Activated CD4-positive, alpha-beta T cell treated with anti-CD3 and anti-CD28 coated beads, Interleukin-2, amount 50 U/mL, for 4 hours (primary cell): ENCODE results near the gene NFKBIA.
A peak's percentile ranks its signal among the peaks of the same experiment; 100 is the strongest.
"Not testable (repeated sequence)": the region's sequence is repeated elsewhere in the genome, so short reads cannot be mapped to it uniquely, and the experiment has no call there.

ENCODE experiments used
- DNase-seq, 2 experiments: peaks; one replicate each; pipeline ENCODE4 v3.0.0-alpha.2; 2020

NFKBIA gene

GRCh38 chr14:35366521-35366976, 38.0 kb downstream of the NFKBIA start:
- DNase-seq, result no peak

- no peak for DNase-seq
These were observed 38.5 kb downstream of the NFKBIA start for GRCh38 chr14:35366056-35366451.

- DNase-seq, result peak; percentile 51 to 60
These were observed 39.2 kb downstream of the NFKBIA start for GRCh38 chr14:35365130-35366055.

DNA sequence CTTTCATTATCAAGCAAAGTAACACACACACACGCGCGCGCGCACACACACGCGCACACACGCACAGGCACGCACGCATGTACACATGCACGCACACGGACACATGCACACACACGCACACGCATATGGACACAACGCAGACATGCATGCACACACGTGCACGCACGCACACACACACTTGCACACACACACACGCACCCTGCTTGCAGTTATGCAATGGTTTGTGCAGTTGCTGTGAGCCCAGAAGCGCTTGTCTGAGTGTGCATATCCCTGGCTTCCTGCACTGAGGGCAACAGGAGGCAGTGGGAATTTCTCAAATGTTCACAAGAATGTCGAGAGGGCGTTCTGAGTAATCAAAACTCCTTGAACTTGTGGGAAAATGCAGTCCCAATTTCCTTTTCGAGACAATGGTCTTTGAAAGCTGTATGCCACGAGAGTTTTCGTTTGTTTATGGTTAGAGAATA, 41.6 kb downstream of the NFKBIA start:
- DNase-seq, result no peak

DNA sequence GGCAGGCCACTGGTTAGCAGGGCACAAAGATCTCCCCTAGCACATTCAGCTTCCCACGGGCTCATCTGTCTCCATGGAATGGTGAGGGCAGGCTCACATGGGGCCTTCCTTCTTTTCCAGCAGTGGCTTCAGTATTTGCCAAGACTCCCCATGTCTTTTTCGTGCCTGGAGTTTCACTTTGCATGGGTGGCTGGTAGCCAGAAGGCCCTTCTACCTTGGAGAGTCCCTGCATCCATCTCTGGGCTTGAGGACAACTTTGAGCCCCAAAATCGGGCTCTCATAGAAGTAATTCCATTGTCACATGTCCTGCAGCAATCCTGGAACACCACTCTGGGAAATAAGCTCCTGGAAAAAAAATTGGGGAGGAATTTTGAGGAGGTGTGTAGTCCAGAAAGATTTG, 42.1 kb downstream of the NFKBIA start:
- DNase-seq, result no peak

DNA sequence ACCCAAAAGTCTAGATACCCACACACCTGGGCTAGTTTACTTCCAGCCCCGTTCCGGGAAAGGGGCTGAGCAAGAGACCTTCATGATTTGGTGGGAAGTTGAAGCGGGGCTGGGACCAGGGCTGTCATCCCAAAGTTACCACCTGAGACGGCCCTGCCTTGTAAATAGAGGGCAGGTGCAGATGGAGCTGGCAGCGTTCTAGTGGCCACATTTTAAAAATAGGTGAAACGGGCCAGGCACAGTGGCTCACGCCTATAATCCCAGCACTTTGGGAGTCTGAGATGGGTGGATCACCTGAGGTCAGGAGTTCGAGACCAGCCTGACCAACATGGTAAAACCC, 43.4 kb downstream of the NFKBIA start:
- no peak for DNase-seq

GRCh38 chr14:35359655-35360054, 44.9 kb downstream of the NFKBIA start:
- not testable (repeated sequence) for DNase-seq

- no peak for DNase-seq
These were observed 48.3 kb downstream of the NFKBIA start for GRCh38 chr14:35355981-35356841.

DNA sequence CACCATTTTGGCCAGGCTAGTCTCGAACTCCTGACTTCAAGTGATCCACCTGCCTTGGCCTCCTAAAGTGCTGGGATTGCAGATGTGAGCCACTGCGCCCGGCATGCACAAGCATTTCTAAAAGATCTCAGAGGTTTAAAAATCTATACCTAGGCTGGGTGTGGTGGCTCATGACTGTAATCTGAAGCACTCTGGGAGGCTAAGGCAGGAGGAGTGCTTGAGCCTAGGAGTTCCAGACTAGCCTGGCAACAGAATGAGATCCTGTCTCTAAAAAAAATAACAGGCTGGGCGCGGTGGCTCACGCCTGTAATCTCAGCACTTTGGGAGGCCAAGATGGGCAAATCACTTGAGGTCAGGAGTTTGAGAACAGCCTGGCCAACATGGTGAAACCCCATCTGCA, 49.3 kb downstream of the NFKBIA start:
- not testable (repeated sequence) for DNase-seq

DNA sequence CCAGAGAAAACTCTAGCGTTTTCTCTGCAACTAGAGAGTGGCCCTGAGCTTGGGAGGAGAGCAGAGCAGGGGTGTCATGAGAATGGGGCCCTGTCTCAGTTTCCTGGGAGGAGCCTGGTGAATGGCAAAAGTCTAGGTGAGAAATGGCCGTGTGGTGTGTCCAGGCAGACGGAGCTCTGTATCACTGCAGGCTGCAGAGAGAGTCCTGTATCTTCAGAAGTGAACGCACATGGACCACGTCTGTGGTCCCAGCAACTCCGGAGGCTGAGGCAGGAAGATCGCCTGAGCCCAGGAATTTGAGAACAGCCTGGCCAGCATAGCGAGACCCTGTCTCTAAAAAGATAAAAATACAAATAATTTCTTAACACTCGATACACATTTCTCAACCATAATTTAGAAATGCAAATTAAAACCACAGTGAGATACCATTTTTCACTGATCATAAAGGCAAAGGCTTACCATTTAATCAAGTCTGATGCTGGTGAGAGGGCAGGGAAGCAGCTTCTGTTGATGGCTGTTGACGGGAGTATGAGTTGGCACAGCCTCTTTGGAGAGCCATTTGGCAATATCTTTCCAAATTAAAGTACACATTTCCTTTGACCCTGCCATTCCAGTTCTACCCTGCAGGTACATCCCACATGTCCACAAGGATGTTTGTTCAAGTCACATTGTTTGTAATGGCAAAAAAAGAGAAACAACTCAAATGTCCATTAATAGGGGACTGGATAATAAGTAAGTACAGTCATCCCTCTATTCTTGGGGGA, 51.0 kb downstream of the NFKBIA start:
- DNase-seq, result no peak

- DNase-seq, result no peak
These were observed 52.0 kb downstream of the NFKBIA start for GRCh38 chr14:35352274-35353233.

GRCh38 chr14:35351897-35352273, 52.7 kb downstream of the NFKBIA start:
- no peak for DNase-seq
